ENCODE data around the gene PLB1.

DNA sequence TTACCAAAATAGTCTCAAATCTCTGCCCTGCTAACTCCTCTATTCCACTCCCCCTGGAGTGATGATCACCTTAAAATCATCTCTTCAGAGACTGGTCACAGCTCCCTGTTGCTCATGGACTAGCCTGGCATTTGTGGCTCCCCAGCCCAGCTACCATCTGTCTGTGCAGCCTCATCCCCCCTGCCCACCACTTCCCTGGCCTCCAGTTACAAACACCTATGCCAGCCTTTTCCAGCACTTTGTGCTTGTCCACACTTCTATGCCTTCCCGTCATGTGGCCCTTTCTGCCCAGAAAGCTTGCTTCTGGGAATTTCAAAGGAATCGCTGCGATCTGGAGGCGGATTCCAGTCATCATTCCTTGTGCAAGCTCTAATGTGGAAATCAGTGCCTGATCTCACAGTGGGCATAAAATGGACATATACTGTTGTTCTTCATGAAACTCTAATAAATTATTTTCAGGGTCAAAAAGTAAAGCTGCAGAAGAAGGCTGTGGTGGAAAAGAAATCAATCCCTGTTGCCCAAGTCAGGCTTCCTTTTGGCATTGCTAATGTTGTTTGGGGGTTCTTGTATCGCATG lies 19.4 kb downstream of the PLB1 start:
- TF ChIP-seq, protein P1, sequence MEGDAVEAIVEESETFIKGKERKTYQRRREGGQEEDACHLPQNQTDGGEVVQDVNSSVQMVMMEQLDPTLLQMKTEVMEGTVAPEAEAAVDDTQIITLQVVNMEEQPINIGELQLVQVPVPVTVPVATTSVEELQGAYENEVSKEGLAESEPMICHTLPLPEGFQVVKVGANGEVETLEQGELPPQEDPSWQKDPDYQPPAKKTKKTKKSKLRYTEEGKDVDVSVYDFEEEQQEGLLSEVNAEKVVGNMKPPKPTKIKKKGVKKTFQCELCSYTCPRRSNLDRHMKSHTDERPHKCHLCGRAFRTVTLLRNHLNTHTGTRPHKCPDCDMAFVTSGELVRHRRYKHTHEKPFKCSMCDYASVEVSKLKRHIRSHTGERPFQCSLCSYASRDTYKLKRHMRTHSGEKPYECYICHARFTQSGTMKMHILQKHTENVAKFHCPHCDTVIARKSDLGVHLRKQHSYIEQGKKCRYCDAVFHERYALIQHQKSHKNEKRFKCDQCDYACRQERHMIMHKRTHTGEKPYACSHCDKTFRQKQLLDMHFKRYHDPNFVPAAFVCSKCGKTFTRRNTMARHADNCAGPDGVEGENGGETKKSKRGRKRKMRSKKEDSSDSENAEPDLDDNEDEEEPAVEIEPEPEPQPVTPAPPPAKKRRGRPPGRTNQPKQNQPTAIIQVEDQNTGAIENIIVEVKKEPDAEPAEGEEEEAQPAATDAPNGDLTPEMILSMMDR (IDR thresholded peaks at IDR 0.05; ENCODE audit: borderline replicate concordance, extremely low read depth, low read length, poor library complexity, severe bottlenecking), result no peak
- TF ChIP-seq EZH2 (IDR thresholded peaks at IDR 0.05; ENCODE audit: borderline replicate concordance, low read depth, low read length, severe bottlenecking), result no peak

Measured in DND-41 (cell line).